ENCODE data around the gene CA7.
"Not testable (repeated sequence)": the region's sequence is repeated elsewhere in the genome, so short reads cannot be mapped to it uniquely, and the experiment has no call there.

Gene CA7

DNA sequence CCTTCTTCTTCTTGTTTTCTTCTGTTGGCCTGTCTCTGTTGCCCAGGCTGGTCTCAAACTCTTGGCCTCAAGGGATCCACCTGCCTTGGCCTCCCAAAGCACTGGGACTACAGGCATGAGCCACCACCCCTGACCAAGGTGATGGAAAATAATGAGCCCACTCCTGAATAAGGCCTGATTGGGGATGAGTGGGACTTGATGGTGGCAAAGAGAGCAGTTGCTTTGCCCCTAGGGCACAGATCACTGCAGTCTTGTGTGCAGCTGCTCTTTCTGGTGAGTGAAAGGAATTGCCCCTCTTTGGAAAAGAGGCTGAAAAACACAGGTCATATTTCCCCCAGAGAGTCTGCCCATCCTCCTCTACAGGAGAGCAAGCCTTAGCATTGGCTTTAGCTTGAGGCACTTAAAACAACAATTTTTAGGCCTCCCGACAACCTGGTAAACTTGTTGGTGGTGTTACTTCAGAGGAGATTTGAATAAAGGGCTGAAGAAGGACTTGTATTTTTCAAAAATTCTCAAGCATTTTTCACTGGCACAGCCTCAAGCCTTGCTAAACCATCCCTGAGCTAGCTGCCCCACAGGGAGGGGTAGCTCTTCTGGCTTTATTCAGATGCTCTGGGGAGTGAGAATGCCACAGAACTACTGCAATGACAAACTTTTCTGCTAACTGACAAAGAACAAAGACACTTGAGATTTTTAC lies 30.0 kb downstream of the CA7 start:
- no peak for DNase-seq

DNA sequence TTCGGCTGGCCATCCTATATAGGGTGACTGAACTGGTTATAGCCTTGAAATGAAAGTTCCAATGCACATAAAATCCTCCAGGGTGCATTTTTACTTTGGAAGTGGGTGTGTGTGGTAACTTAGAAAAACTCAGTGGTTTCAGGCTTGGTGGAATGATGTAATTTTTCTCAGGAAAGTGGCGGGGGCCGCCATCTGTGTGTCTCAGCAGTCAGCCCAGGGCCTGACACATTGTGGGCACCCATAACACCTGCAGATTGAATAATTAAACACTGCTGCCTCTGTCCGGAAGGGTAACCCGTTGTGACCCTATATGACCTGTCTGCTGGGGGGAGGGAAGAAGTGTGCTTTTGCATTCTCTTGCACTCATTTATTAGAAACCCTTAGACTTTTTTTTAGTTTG lies 33.9 kb downstream of the CA7 start:
- DNase-seq, result peak; percentile 46

DNA sequence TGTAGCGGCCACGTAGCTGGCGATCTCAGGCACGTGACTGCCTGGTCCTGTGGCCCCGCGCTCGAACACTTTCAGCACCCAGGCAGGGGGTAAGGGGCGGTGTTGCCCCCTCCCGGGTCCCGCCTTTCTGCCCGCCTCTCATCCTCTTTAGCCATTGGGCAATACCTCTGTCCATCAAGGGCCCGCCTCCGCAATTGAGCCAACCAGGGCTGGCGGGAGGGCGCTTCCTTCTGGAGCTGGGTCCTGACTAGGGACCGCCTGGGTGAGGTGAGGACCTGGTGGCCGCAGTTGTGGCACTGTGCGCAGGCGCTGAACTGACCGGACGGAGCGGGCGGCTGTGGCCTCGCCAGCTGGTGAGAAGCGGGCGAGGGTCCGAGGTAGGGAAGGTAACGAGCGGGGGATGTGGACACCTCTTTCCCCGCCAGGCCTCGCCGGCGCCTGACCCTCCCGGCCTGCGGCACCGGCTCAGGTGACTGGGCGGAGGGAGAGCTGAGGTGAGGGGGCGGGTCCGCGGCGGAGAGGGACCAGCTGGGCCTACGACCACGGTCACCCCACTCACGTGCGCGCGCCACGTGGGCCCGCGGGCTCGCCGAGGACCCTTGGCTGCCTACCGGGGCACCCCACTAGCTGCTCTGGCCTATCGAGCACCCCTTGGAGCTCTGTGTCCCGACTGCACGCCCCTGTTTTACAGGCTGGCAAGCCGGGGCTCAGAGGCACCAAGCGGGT lies 36.2 kb downstream of the CA7 start, which contains the start of gene PDP2:
Gene PDP2, plus strand, starts transcription at position 228 of the 726 bp plus-strand sequence. CDS start 3,770 bp downstream, outside the sequence.
- peak; percentile 87 for DNase-seq

DNA sequence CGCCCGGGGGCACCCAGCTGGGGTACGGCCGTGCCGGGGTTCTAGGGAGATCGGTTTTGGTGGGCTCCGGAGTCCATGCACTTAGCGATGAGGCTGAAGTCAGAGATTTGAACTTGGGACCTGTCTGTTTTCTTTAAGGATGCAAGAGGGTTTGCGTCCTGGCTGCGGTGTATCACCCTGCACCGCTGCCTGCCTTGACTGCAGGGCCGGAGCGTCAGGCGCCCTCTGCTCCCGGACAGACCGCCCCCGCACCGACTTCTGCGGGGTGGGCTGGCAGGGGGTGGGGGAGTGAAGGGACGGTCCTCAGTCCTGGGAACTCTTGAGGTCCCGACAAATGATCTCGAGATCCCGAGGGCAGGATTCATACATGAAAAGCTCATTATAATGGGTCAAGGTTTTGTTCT lies 36.8 kb downstream of the CA7 start:
- no peak for DNase-seq

DNA sequence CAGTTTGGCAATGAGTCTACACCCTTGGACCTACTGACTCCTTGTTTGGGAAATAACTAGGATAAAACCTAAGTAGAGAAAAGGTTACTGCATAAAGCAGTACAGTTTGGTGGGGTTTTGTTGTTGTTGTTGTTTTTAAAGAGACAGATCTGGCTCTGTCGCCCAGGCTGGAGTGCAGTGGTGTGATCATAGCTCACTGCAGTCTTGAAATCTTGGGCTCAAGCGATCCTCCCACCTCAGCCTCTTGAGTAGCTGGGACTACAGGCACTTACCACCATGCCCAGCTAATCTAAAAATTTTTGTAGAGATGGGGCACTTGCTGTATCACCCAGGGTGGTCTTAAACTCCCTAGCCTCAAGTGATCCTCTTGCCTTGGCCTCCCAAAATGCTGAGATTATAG lies 37.3 kb downstream of the CA7 start:
- DNase-seq, result no peak

DNA sequence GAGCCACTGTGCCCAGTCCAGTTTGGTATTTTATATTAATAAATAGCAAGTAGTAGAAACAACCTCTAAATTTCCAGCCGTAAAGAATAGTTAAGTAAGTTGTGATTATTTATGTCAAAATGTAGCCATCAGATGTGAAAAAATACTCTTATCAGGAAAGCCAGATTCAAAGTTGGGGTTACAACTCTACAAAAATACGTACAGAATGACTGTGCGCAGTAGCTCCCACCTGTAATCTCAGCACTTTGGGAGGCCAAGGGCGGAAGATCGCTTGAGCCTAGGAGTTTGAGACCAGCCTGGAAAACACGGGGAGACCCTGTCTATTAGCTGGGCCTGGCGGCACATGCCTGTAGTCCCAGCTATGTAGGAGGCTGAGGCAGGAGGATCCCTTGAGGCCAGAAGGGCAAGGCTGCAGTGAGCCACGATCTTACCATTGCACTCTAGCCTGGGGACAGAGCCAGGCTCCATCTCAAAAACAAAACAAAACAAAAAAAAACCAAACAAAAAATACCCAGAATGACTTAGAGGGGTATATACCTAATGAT lies 37.8 kb downstream of the CA7 start:
- no peak for DNase-seq

DNA sequence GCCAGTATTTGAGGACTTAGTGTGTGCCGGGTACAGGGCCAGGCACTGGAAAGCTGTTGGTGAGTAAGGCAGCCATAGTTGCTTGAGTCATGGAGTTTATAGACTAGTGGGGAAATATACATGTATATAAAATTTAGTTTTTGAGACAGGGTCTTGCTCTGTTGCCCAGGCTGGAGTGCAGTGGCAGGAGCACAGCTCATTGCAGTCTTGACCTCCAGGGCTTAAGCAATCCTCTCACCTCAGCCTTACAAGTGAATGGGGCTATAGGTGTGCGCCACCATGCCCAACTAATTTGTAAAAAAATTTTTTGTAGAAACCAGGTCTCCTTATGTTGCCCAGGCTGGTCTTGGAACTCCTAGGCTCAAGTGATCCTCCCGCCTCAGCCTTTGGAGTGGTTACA lies 38.5 kb downstream of the CA7 start:
- DNase-seq, result no peak

DNA sequence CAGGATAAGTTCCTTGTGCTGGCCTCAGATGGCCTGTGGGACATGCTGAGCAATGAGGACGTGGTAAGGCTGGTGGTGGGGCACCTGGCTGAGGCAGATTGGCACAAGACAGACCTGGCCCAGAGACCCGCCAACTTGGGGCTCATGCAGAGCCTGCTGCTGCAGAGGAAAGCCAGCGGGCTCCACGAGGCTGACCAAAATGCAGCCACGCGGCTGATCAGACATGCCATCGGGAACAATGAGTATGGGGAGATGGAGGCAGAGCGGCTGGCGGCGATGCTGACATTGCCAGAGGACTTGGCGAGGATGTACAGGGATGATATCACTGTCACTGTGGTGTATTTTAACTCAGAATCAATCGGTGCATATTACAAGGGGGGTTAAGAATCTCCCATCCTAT lies 41.3 kb downstream of the CA7 start:
- DNase-seq, result no peak

DNA sequence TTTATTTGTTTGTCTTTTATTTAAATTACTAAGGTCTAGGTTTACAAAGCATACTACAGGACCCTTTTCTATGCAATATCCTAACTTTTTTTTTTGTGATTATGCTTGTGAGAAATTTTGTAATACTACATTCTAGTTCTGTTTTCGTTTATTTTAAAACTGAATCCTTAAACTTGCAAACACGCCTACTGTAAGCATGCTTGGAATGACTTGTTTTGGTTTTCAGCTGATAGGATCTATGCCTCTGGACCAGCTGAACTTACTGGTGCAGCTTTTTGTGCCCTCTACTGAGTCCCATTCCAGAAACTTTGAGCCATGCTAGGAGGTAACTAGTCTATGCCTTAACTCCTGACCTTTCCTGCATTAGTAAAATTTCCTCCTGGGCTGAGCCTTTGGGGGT lies 42.1 kb downstream of the CA7 start:
- no peak for DNase-seq

DNA sequence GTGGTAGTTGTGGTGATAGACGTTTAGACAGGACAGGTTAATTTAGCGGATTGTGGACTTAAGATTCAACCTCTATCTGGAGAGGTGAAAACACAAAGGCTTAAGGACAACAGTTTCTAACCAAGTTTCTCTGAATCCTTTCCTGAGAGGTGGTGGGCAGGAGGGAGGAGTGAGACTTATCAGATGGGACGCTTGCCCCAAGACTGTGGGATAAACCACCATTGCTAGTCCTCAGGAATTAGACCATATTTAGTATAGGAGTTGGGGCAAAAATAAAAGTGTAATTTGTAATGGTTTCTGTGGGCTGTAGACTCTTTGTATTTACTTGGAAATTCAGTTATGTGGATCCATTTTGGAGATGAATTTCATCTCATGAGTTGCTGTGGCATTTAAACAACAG lies 42.7 kb downstream of the CA7 start:
- DNase-seq, result no peak

DNA sequence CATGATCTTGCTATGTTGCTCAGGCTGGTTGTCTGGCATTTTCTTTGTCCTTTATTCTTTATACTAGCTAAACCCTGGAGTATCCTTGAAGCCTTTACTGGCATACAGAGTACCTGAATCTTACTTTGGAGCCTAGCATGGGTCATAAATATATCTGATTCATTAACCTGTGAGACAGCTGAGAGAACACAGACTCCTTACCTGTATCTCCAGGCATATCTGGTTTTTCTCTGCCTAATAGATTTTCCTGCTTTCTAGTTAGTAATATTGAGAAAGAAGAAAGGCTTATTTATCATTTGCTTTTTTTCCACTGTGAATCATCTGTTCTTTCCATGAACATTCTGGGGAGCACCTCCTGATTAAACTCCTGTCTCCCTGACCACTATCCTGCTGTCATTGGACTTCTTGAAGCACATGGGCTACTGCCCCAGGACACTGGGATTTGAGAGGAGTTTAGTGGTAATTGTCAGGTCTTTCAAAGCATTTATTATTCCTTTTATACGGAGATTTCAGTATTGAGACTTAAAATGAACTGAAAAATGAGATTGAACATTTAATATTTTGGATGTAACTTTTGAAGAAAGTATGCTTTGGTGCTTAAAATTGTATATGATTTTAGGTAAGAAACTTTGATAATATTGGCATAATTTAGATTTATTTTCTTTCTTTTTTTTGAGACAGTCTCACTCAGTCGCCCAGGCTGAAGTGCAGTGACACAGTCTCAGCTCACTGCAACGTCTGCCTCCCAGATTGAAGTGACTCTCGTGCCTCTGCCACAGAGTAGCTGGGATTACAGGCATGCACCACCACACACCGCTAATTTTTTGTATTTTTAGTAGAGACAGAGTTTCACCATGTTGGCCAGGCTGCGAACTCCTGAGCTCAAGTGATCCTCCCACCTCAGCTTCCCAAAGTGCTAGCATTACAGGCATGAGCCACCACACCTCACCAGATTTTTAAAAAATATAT lies 44.7 kb downstream of the CA7 start:
- no peak for DNase-seq

DNA sequence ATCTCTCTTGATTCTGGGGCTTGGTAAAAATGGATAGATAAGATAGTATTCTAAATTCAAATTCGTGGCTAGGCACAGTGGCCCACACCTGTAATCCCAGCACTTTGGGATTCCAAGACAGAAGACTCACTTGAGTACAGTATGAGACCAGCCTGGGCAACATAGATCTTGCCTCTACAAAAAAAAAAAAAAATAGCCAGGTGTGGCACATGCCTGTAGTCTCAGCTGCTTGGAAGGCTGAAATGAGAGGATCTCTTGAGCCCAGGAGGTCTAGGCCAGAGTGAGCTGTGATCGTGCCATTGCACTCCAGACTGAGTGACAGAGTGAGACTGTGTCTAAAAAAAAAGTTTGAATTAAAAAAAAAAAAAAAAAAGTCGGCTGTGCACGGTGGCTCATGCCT lies 45.4 kb downstream of the CA7 start:
- DNase-seq, result no peak

DNA sequence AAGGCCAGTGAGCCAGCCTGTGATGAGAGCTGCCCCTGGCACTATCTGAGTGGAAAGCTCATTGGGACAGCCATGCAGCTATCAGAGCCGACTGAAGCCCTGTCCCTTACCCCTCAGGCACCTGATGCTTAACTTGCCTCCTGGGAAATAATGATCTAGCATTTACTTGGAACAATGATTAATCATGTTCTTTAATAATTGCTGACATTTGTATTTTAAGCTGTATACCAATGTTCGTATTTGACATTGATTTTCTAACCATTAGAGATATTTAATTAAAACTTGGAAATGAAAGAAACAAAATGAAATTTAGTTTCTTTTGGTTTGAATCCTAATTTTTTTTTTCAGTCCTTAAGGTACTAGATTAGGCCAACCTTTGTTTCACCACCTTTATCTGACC lies 46.6 kb downstream of the CA7 start:
- DNase-seq, result no peak

DNA sequence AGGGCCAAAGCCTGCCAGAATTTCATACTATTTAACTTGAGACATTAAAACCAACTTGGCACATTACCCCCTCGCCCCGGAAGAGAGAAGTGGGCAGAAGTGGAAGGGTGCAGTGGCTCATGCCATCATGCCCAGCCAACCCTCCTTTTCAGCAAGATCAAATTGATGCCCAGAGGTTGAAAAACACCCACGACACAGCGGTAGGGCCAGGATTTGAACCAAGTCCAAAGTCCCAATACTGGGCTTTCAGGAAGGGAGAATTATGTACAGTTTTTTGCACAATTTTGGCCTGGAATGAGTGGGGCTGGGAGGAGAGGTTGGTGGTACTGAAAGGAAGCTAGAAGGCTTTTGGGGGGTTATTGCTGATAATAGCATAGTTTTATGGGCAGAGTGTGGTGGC lies 47.1 kb downstream of the CA7 start:
- no peak for DNase-seq

DNA sequence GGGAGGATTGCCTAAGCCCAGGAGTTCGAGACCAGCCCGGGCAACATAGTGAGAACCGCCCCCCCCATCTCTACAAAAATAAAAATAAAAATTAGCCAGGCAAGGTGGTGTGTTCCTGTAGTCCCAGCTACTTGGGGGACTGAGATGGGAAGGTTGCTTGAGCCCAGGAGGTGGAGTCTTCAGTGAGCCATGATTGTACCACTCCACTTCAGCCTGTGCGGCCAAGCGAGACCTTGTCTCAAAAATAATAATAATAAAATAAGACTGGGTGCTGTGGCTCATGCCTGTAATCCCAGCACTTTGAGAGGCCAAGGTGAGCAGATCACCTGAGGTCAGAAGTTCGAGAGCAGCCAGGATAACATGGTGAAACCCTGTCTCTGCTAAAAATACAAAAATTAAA lies 47.6 kb downstream of the CA7 start:
- DNase-seq, result no peak

DNA sequence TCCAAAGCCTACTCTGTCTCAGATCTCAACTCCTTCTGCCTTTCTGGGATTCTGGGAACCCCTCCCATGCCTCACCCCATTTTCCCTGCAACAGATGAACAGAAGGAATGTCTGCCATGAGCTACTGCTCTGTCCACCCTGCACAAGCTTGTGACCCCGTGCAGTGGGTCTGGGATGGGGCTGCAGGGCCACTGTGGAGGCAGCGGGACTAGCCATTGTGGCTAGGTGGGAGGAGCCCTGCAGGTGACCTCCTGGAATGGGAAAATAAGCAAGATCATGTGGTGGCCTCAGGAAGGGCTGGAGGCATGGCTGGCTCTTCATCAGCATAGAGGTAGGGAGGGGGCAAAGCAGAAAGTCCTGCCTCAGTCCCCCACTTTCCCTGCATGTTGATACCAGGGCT lies 49.8 kb downstream of the CA7 start:
- DNase-seq, result no peak

DNA sequence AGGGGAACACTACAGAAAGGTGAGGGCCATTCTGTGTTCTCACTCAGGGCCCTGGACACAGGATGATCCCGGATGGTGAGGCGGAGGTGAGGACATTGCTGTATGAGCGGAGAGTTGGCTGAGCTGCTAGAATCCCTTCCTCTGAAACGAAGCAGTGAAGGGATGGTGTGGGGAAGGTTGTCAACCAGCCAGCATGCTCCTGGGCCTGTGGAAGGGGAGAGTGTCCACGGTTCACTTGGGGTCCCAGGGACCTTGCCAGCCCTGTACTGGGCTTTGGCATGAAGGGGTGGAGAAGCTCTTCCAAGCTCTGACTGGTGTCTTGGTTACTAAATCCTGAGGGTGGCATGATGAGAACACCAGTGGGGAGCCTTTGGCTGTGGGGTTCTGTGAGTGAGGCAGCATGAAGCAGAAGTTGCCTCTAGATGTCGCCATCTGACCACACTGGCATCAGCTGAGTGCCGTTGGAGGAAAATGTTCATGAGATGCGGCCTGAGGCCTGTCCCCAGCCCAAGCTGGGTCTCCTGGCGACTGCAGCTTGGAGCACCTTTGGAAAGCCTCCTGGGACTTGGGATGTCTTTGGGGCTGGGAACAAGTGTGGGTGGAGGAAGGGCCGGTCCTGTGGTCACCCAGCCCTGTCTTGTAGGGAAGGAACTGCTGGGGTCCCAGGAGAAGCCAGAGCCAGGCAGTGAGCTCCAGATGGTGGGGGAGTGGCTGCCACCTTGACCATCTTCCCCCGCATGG lies 50.9 kb downstream of the CA7 start:
- DNase-seq, result peak; percentile 43

DNA sequence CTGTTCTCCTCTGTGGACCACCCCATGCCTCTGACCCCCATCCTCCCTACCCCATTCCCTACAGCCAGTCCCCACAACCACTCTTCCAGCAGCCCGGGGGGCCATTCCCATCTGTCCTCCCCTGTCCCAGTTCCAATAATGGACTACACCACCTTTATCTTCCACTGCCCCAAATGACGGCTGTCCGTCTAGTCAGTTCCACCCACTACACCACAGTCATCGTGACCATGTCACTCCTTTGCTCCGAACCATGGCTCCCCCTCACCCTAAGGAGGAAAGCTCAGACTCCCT lies 51.4 kb downstream of the CA7 start:
- DNase-seq, result no peak

DNA sequence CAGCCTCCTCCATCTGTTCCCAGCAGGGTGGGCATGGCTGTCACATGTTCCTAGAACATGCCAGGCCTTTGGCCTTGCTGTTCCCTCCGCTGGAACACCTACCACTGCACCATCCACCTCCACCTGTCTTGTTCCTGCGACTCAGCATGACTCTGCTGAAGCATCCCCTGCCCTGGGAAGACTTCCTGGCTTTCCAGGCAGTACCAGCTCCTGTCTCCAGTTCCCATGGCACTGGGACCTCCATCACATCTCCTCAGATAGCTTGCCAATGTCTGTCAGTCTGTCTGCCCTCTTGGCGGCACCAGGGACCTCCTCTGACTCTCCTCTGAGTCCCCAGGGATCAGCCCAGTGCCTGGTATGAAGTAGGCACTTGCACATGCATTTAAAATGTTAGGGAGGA lies 51.8 kb downstream of the CA7 start:
- DNase-seq, result no peak

DNA sequence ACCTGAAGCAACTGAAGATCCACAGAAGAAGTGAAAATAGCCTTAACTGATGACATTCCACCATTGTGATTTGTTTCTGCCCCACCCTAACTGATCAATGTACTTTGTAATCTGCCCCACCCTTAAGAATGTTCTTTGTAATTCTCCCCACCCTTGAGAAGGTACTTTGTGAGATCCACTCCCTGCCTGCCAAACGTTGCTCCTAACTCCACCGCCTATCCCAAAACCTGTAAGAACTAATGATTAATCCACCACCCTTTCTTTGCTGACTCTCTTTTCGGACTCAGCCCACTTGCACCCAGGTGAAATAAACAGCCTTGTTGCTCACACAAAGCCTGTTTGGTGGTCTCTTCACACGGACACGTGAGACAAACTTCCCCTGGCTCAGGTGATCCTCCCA lies 52.5 kb downstream of the CA7 start:
- DNase-seq, result not testable (repeated sequence)

DNA sequence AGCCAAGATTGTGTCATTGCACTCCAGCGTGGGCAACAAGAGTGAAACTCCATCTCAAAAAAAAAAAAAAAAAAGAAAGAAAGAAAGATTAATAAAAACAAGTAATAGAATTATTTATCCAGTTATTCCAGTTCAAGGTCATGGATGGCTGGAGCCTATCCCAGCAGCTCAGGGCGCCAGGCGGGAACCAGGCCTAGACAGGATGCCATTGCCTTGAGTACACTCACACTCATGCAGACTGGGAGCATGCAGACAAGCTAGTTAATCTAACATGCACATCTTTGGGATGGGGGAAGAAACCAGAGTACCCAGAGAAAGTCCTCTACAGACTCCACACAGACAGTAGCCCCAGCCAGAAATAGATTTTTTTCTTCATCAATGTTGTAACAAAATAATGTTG lies 54.0 kb downstream of the CA7 start:
- DNase-seq, result no peak

DNA sequence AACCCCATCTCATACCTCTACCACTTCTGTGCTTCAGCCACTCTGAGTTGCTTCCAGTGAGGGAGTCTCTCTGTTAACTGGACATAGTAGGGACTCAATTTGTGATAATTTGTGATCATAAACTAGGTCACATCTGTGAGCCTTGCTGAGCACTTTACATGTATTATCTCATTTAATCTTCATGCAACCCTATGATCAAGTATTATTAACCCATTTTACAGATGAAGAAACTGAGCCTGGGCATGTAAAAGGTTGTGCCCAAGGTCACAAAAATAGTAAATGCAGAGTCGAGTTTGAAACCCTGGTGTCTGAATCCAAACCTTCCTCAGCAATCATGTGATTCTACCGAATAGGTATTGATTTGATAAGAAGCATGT lies 54.7 kb downstream of the CA7 start:
- DNase-seq, result no peak

All from stimulated activated CD4-positive, alpha-beta T cell treated with anti-CD3 and anti-CD28 coated beads, Interleukin-12 subunit alpha, Interleukin-12 subunit beta, amount 100 ng/mL, for 4 hours (primary cell).